Endometrial microvascular endothelial cells (primary cell): Measurements from ENCODE around the gene PCED1A. TPM values are rescaled to one million over a fixed set of nuclear protein-coding genes. Genes with fewer than 3 reads are reported as not detected.

ENCODE experiments used
- in situ Hi-C: cut with HindIII; loops from 2 replicates; pipeline ENCODE4 v1.10.0; 2017; ENCODE audit warnings: low sequenced_read_pairs, low pct_unique_long_range_greater_than_20kb; ENCODE audit errors: inconsistent ontology term
- total RNA-seq: library from RNA; depleted of rRNA; stranded (reverse); fragments of >200 nt; gene quantifications from one replicate; pipeline ENCODE4 v1.2.3, GENCODE V29; 2015; ENCODE audit errors: inconsistent ontology term

PCED1A gene
- total RNA-seq: 13.0 TPM

GRCh38 chr20:2840138-2840966 is at the start of gene PCED1A, which contains the start of gene VPS16:
PCED1A (minus strand) TSS chr20:2840655; CDS start chr20:2839912, 743 bp downstream.
VPS16 (plus strand) TSS chr20:2840745; CDS start chr20:2840775, 30 bp downstream.
- in situ Hi-C loops: no loop called here

GRCh38 chr20:2889797-2890196 is 49.3 kb upstream of the PCED1A start:
- in situ Hi-C loops: no loop called here

- in situ Hi-C loops: no loop called here
Observed at GRCh38 chr20:2889209-2889608, 48.8 kb upstream of the PCED1A start.

GRCh38 chr20:2888224-2888955 is 47.9 kb upstream of the PCED1A start:
- in situ Hi-C loops: no loop called here

- in situ Hi-C loops: no loop called here
Observed at GRCh38 chr20:2887715-2888114, 47.3 kb upstream of the PCED1A start.

GRCh38 chr20:2883726-2884637 is 43.5 kb upstream of the PCED1A start:
- in situ Hi-C loops: no loop called here

GRCh38 chr20:2880650-2881049 is 40.2 kb upstream of the PCED1A start:
- in situ Hi-C loops: no loop called here

GRCh38 chr20:2879146-2879545 is 38.7 kb upstream of the PCED1A start:
- in situ Hi-C loops: no loop called here

- in situ Hi-C loops: no loop called here
Observed at GRCh38 chr20:2878515-2878914, 38.1 kb upstream of the PCED1A start.

GRCh38 chr20:2875690-2876203 is 35.3 kb upstream of the PCED1A start:
- in situ Hi-C loops: no loop called here

- in situ Hi-C loops: no loop called here
Observed at GRCh38 chr20:2874456-2874855, 34.0 kb upstream of the PCED1A start.

GRCh38 chr20:2873747-2874041 is 33.2 kb upstream of the PCED1A start:
- in situ Hi-C loops: no loop called here

GRCh38 chr20:2873010-2873746 is 32.7 kb upstream of the PCED1A start, which contains the start of gene PTPRA:
PTPRA (plus strand) TSS chr20:2873481; CDS start chr20:2964278, 90,797 bp downstream.
- in situ Hi-C loops: no loop called here

- in situ Hi-C loops: no loop called here
Observed at GRCh38 chr20:2872459-2873009, 32.1 kb upstream of the PCED1A start.

GRCh38 chr20:2871661-2872458 is 31.4 kb upstream of the PCED1A start:
- in situ Hi-C loops: no loop called here

GRCh38 chr20:2871111-2871465 is 30.6 kb upstream of the PCED1A start:
- in situ Hi-C loops: no loop called here

- in situ Hi-C loops: no loop called here
Observed at GRCh38 chr20:2869381-2869780, 28.9 kb upstream of the PCED1A start.
